ENCODE results near the gene COG3. TPM values are rescaled to one million over a fixed set of nuclear protein-coding genes. Genes with fewer than 3 reads are reported as not detected.

The COG3 gene
- total RNA-seq, 1 experiment from 2014 or later, result 29.8 TPM

DNA sequence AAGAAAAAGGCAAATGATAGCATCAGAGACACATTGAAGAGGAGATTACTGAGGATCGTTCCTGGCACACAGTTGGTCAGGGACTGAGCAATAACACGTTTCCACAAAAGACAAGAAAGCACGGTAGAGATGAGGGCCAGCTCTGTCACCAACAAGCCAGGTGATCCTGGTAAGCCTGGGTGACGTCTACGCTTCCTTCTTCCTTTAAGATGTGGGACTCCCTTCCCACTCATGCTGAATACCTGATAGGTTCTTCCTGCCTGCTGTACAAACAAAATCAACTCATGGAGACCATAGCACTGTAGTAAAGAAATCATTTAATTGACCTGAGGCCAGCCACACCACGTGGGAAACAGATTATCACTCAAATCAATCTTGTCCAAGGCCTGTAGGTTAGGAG, 19.7 kb upstream of the COG3 start:
- DNase-seq (ENCODE audit: low read depth), result no peak

- peak; percentile 46 for DNase-seq (ENCODE audit: low read depth)
Observed at GRCh38 chr13:45446181-45446580, 18.6 kb upstream of the COG3 start.

- DNase-seq (ENCODE audit: low read depth), result no peak
Observed at GRCh38 chr13:45447050-45447661, 17.6 kb upstream of the COG3 start.

- no peak for DNase-seq (ENCODE audit: low read depth)
Observed at GRCh38 chr13:45448965-45449559, 15.7 kb upstream of the COG3 start.

DNA sequence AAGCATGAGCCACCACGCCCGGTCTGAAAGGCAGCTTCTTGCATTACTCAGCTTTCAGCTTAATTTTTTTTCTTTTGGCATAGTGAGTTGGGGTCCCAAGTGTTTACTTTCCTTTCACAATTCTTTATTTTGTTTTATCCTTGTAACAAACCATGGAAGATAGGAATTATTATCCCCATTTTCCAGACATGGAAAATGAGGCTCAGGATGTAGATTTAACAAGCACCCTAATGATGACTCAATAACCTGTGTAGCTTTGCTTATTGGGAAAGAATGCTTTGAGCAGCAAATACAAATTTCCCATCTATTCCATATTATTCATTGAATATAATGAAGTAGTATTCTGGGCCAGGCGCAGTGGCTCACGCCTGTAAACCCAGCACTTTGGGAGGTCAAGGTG, 13.5 kb upstream of the COG3 start:
- DNase-seq (ENCODE audit: low read depth), result no peak

DNA sequence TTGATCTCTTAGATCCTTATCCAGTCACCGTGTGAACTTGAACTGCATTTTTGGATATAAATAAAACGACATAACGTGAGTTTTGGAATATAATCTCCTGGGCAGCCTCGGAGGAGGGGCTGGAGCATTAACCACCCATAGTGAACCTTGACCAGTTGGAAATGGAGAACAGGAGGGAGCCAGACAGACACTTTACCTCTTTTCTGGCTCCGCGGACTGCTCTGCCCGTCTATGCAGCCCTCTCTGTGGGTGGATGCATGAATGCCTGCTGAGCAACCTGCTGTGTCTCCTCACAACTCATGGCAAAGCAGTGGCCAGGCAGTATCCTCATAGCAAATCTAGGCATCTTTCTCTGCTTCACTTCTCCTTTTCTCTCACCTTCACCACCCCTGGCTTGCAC, 10.5 kb upstream of the COG3 start:
- no peak for DNase-seq (ENCODE audit: low read depth)

DNA sequence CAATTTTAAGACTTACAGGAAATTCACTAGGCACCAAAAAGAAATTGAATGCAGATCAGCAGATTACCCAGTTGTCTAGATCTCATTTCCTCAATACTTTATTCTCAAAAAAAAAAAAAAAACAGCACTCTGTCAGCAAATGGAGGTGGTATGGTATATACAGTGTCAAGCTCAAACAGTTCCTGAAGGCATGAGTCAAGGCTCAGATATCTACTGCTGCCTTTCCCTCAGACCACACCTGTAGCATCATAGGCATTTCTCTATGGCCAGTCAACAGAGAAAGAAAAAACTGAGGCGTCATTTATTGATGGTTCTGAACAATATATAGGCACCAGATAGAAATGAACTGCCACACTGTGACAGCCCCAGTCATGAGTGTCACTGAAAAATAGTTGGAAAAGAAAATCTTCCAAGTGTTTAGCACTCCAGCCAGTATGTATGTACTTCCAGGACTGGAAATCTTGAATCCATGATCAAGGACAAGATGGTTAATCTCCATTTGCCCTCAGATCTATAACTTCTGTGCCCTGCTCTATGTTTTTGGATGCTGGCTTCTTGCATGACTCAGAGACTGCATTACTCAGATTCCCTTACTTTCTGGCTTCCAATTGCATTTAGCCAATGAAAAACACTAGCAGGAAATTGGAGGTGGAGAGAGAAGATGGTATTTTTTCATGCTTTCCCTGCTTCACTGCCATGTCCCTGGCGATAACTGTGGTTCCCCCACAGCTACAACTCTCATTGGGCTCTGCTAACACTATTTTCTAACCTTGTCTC, 8.4 kb upstream of the COG3 start:
- DNase-seq (ENCODE audit: low read depth), result peak; percentile 50

DNA sequence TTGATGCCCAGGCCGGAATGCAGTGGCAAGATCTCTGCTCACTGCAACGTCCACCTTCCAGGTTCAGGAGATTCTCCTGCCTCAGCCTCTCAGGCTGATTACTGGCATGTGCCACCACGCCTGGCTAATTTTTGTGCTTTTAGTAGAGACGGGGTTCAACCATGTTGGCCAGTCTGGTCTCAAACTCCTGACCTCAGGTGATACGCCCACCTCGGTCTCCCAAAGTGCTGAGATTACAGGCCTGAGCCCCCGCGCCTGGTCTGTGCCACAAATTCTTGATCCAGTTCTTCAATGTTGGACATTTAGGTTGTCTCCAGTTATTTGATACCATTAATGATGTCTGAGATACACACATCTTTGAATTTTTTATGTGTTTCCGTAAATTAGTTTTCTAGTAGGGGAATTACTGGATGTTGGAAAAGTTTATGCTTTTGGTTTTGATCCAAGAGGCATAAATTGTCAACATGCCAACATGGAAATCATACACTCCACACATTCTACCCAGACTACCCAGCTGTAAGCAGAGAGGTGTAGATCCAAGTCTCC, 525 bp upstream of the COG3 start:
- no peak for DNase-seq (ENCODE audit: low read depth)

DNA sequence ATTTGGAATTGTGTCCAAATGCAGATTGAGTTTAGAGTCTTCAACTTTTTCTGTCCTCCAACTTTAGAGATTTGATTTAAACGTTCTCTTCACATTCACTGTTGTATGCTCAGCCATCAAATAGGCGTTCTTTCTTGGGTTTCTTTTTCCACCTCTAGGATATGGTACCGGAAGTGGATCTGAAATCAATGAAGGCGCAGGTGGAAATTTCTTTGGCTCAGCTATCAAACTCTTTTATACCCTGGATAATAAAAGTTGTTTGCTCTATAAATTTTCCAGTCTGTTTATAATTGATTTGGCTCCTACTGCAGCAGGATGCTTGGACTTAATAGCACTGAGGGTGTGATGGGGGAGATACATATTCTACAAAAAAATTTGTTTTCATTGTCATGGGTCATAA, 1.6 kb downstream of the COG3 start:
- no peak for DNase-seq (ENCODE audit: low read depth)

DNA sequence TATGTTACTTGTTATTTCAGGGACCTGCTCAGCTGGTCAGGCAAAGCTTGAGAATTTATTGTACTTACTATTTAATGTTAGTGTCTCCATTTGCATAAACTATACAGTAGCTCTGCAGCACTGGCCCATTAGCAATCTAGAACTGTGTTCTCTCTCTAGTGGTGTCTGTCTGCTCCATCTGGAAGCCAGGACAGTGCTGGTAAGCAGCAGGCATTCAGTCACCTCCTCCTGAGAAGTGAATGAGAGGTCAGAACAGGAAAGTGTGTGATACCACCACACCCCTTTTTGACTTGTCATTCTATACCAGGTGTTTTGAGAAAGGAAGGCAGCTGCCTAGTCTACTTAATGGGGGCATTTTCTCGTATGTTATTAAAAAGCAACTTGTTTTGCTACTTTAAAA, 3.9 kb downstream of the COG3 start:
- no peak for DNase-seq (ENCODE audit: low read depth)

DNA sequence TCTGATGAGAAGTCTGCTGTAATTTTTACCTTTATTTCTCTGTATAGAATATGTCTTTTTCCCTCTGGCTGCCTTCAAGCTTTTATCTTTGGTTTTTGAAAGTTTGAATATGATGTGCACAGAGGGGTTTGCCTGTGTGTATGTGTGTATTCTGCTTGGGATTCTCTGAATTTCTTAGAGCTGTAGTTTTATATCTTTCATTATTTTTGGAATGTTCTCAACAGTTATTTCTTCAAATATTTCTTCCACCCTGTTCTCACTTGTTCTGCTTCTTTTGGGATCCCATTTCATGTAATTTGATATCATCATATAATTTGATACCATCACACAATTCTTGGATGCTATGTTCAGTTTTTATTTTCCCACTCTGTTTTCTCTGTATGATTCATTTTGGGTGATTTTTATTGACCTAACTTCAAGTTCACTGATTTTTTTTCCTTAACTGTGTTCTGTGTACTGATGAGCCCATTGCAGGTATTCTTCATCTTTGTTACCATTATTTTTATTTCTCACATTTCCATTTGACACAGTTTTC, 7.5 kb downstream of the COG3 start:
- DNase-seq (ENCODE audit: low read depth), result peak; percentile 85

GRCh38 chr13:45473627-45474026, 8.9 kb downstream of the COG3 start:
- DNase-seq (ENCODE audit: low read depth), result no peak

- no peak for DNase-seq (ENCODE audit: low read depth)
Observed at GRCh38 chr13:45474584-45475454, 10.1 kb downstream of the COG3 start.

- no peak for DNase-seq (ENCODE audit: low read depth)
Observed at GRCh38 chr13:45479661-45480060, 14.9 kb downstream of the COG3 start.

GRCh38 chr13:45481688-45482087, 16.9 kb downstream of the COG3 start:
- no peak for DNase-seq (ENCODE audit: low read depth)

DNA sequence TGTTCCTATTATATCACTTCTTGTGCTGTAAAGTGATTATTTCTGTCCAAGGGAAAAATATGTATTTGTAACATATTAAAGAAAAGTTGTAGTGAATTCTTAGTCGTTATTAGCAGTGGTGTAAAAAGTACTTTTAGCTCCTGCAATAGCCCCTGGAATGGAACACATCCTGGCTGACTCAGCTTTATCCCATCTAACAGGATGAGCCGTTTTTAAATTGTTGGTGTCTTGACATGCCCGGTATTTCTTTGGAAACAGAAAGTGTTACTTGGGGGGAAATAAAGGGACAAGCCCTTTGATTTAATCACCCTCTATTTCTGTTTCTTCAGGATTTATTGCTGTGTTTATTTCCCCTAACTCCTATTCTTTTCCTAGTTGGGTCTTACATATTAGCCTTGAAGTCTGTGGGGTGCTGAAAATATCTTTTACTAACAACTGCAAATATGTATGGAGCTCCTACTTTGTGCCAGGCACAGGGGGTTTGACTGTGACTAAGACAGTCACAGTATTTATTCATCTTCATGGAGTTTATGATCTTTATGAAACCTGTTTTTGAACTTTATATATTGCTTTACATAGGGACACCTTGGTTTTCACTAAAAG, 17.9 kb downstream of the COG3 start:
- DNase-seq (ENCODE audit: low read depth), result peak; percentile 66

GRCh38 chr13:45487604-45488003, 22.9 kb downstream of the COG3 start:
- no peak for DNase-seq (ENCODE audit: low read depth)

DNA sequence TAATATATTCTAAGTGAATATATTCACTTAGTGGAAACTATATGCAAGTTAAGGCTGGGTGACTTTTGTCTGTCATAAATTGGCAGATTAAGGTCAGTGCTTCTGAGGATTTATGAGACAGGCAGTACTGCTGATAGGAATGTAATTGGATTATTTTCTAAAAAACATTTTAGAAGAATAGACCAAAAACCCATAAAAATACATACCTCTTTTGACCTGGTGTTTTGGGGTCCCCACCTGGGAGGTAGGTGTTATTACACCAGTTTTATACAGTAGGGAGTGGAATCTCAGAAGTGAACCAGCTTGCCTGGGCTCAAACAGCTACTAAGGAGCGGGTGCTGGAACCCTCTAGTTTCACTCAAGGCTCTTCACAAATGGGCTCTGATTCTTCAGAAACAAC, 25.3 kb downstream of the COG3 start:
- DNase-seq (ENCODE audit: low read depth), result peak; percentile 35

DNA sequence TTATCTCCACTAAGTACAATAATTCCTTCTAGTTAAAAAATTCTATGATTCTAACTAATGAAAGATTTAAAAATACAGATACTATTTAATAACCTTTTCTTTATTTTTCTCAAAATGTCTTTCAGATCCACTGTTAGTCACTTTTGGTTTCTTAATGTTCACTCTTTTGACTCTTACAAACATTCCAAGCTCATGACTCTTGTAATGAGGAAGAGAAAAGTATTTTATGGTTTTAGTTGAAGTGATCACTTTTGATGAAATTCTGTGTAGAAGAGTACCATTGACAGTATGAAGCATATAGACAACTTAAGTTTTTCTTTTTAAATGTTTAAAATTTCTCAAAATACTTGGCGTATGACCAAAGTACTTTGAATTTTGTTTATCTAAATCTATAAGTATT, 27.8 kb downstream of the COG3 start:
- peak; percentile 82 for DNase-seq (ENCODE audit: low read depth)

DNA sequence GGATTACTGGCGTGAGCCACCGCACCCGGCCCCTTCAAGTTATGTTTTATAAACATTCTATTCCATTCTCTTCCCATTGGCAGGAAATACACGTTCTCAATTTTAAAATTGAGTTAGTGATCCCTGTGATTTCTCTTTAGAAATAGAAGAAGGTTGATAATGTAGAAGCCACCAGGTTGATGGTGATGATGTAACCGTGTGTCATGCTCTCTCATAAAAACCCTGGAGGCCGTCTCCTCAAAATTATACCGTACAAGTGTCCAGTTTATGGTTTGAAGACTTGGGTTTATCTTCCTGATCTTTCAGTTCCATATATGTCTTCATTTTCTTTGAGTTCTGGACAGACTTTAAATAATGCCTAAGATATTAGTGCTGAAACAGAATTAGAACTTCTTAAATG, 32.2 kb downstream of the COG3 start:
- no peak for DNase-seq (ENCODE audit: low read depth)
